Common myeloid progenitor, CD34-positive (primary cell): ENCODE results near the gene BAG5.

ENCODE experiments used
- CTCF ChIA-PET: fragments of 350-600 bp; sonication (Branson Sonifier 250); formaldehyde crosslinking; loops from one replicate; lab custom pipeline; 2021; ENCODE audit warnings: antibody characterized with exemption; lab: Charles Lee
- POLR2A ChIA-PET: fragments of 350-600 bp; sonication (Branson Sonifier 250); formaldehyde crosslinking; loops from one replicate; lab custom pipeline; 2021; ENCODE audit warnings: antibody characterized with exemption; lab: Charles Lee
- DNase-seq, 3 donors: peaks; one replicate each; pipeline versions ENCODE4 v3.0.0 to v3.0.0-alpha.2; 2013
- H3K27ac ChIP-seq, 2 experiments: 1 replicate in 1 of 2; 2 replicates in 1 of 2; pipeline ENCODE4 v1.7.0; 2013; ENCODE audit warnings: inconsistent platforms in 2 of 2, low read length in 2 of 2, mild to moderate bottlenecking in 2 of 2, low read depth in 1 of 2, moderate library complexity in 1 of 2; ENCODE audit not compliant: severe bottlenecking in 2 of 2, insufficient read depth in 1 of 2, poor library complexity in 1 of 2
- H3K27me3 ChIP-seq, 5 experiments: replicated peaks in 2 of 5; 1 replicate in 3 of 5; 2 replicates in 2 of 5; pipeline versions ENCODE4 v1.6.1 to v1.7.0; 2013; ENCODE audit warnings: low read length in 4 of 5, mild to moderate bottlenecking in 2 of 5, moderate library complexity in 2 of 5, inconsistent platforms in 1 of 5; ENCODE audit not compliant: insufficient read depth in 5 of 5, control insufficient read depth in 4 of 5
- H3K36me3 ChIP-seq, 4 experiments: 1 replicate in 2 of 4; 2 replicates in 2 of 4; pipeline versions ENCODE4 v1.6.1 to v1.7.0; 2013; ENCODE audit warnings: low read length in 3 of 4, control low read depth in 1 of 4, mild to moderate bottlenecking in 1 of 4; ENCODE audit not compliant: control insufficient read depth in 4 of 4, insufficient read depth in 4 of 4
- H3K4me1 ChIP-seq, 4 experiments: 1 replicate in 3 of 4; 2 replicates in 1 of 4; pipeline versions ENCODE4 v1.6.1 to v1.7.1; 2013; ENCODE audit warnings: low read length in 3 of 4, mild to moderate bottlenecking in 3 of 4, control low read depth in 1 of 4, inconsistent platforms in 1 of 4, moderate library complexity in 1 of 4; ENCODE audit not compliant: control insufficient read depth in 4 of 4, insufficient read depth in 4 of 4; ENCODE audit errors: control extremely low read depth in 1 of 4
- H3K4me3 ChIP-seq, 7 experiments: 1 replicate in 4 of 7; 2 replicates in 3 of 7; pipeline versions ENCODE4 v1.5.1 to v1.7.0; 2013; ENCODE audit warnings: mild to moderate bottlenecking in 7 of 7, low read length in 6 of 7, moderate library complexity in 6 of 7, inconsistent platforms in 2 of 7, low read depth in 2 of 7, control low read depth in 1 of 7; ENCODE audit not compliant: insufficient read depth in 4 of 7, control insufficient read depth in 1 of 7; ENCODE audit errors: extremely low read depth in 1 of 7
- H3K9me3 ChIP-seq, 5 experiments: 1 replicate in 4 of 5; 2 replicates in 1 of 5; pipeline versions ENCODE4 v1.6.1 to v1.7.1; 2013; ENCODE audit warnings: low read length in 4 of 5, mild to moderate bottlenecking in 2 of 5, inconsistent platforms in 1 of 5, low read depth in 1 of 5, moderate library complexity in 1 of 5; ENCODE audit not compliant: control insufficient read depth in 4 of 5, insufficient read depth in 2 of 5; ENCODE audit errors: control extremely low read depth in 1 of 5
- WGBS: methylation state at CpG from one replicate; pipeline ENCODE4 v1.1.5; 2013; ENCODE audit not compliant: insufficient coverage; 5-methylcytosine and 5-hydroxymethylcytosine counted together

Gene BAG5

GRCh38 chr14:103535081-103535890, 27.2 kb downstream of the BAG5 start:
- Histone ChIP-seq H3K27me3 (peaks cover 0 to 20% (median under 1%) of the 10 kb centered on the region in 5 experiments), H3K4me1 (peaks cover 0 to 6% (median 3%) of the 10 kb centered on the region in 4 experiments), H3K4me3 (no peak overlapping the region), H3K36me3 (peaks cover 0 to 46% (median 20%) of the 10 kb centered on the region in 4 experiments), H3K9me3 (no peaks in the 10 kb centered on the region), H3K27ac (no peak overlapping the region)
- ChIA-PET POLR2A (interaction anchor here (0.6 kb wide), 1 partner anchor 1056 kb away, joined by 3 read pairs; no protein-coding TSS in a partner anchor), CTCF (interaction anchor here (1.4 to 1.6 kb wide), 2 partner anchors 10 to 17 kb away, joined by 6 to 7 read pairs; no protein-coding TSS in a partner anchor)
- DNase-seq: no peak
- 98% methylated on average over 19 of the region's 21 CpGs for WGBS

DNA sequence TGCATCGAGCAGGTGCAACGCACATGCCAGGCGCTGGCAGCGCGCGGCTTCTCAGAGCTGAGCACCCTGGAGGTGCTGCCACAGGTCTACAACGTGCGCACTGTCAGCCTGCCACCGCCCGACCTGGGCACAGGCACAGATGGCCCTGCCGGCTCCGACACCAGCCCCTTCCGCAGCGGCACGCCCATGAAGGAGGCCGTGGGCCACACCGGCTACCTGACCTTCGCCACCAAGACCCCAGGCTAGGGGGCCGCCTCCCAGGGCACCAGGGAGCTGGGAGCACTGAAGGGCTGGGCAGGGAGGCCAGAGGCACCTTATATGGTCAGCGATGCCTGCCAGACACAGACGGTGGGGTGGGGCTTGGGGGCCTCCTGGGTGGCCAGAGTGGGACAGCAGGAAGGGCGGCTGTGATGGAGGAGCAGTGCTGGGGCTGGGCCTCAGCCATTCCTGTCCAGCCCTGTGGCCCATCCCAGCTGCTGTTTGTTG, 27.8 kb downstream of the BAG5 start:
- no peak overlapping the region for H3K27ac ChIP-seq
- ChIA-PET POLR2A (no interaction called here), CTCF (interaction anchor here (0.5 to 1.6 kb wide), 4 partner anchors 10 to 57 kb away, joined by 3 to 7 read pairs (median 4); no protein-coding TSS in a partner anchor)
- peaks cover 0 to 15% (median 0%) of the 10 kb centered on the region in 5 experiments for H3K27me3 ChIP-seq
- peaks cover 0 to 12% (median 10%) of the 10 kb centered on the region in 4 experiments for H3K4me1 ChIP-seq
- H3K4me3 ChIP-seq: no peak overlapping the region
- WGBS: 96% methylated on average over 18 of the region's 22 CpGs
- H3K36me3 ChIP-seq: peaks cover 0 to 49% (median 20%) of the 10 kb centered on the region in 4 experiments
- no peak for DNase-seq
- H3K9me3 ChIP-seq: no peaks in the 10 kb centered on the region

GRCh38 chr14:103533999-103534575, 28.4 kb downstream of the BAG5 start:
- H3K27ac ChIP-seq: no peak overlapping the region
- H3K36me3 ChIP-seq: peaks cover 0 to 49% (median 20%) of the 10 kb centered on the region in 4 experiments
- H3K9me3 ChIP-seq: no peaks in the 10 kb centered on the region
- POLR2A ChIA-PET: no interaction called here
- H3K27me3 ChIP-seq: peaks cover 0 to 11% (median 0%) of the 10 kb centered on the region in 5 experiments
- CTCF ChIA-PET: interaction anchor here (0.5 to 2.2 kb wide), 5 partner anchors 9 to 58 kb away, joined by 3 to 7 read pairs (median 4); no protein-coding TSS in a partner anchor
- DNase-seq: no peak
- WGBS: 95% methylated on average over 25 of the region's 25 CpGs
- peaks cover 0 to 18% (median 14%) of the 10 kb centered on the region in 4 experiments for H3K4me1 ChIP-seq
- no peak overlapping the region for H3K4me3 ChIP-seq

DNA sequence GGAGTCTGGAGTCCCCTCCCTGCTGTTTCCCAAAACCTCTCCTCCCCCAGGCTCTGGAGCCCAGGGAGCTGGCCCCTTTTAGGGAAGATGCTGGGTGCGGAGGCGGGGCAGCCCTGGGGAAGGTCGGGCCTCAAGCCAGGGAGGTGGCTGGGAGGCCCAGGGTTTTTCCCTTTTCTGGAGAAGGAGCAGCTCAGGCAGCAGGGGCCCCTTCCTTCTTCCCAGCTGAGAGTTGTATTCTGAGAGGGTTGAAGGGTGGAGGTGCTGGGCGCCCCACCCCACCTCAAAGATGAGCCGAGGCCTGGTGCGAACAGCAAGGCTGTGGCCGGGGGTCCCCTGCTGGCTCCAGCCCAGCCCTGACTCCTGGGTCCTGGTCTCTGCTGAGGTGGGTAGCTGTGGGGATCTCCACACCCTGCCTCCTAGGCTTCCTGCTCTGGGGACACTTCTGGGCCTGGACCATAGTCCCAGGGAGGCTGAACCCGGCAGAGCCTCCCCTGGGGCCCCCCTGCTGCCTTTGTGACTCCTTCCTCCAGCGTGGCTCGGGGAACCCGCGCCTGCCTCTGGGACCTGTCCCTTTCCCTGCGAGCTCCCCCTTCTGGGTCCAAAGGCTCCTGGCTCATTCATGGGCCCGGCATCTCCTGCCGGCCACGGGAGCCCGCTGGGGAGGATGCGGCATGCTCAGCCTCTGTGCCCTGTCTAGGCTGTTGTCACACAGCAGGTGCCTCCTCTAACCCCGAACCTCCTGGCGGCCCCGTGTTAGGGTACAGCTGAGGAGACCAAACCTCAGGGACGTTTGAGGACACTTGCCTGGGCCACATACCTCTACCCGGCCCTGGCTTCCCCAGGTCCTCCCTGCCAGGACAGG, 29.1 kb downstream of the BAG5 start:
- WGBS: 96% methylated on average over 16 of the region's 23 CpGs
- H3K4me3 ChIP-seq: no peak overlapping the region
- DNase-seq: no peak
- peaks cover 0 to 4% (median 0%) of the 10 kb centered on the region in 5 experiments for H3K27me3 ChIP-seq
- peaks cover 0 to 49% (median 20%) of the 10 kb centered on the region in 4 experiments for H3K36me3 ChIP-seq
- peaks cover 0 to 21% (median 18%) of the 10 kb centered on the region in 4 experiments for H3K4me1 ChIP-seq
- no peaks in the 10 kb centered on the region for H3K9me3 ChIP-seq
- ChIA-PET POLR2A (no interaction called here), CTCF (interaction anchor here (1.1 to 2.2 kb wide), 5 partner anchors 9 to 29 kb away, joined by 3 to 7 read pairs (median 4); no protein-coding TSS in a partner anchor)
- no peak overlapping the region for H3K27ac ChIP-seq

DNA sequence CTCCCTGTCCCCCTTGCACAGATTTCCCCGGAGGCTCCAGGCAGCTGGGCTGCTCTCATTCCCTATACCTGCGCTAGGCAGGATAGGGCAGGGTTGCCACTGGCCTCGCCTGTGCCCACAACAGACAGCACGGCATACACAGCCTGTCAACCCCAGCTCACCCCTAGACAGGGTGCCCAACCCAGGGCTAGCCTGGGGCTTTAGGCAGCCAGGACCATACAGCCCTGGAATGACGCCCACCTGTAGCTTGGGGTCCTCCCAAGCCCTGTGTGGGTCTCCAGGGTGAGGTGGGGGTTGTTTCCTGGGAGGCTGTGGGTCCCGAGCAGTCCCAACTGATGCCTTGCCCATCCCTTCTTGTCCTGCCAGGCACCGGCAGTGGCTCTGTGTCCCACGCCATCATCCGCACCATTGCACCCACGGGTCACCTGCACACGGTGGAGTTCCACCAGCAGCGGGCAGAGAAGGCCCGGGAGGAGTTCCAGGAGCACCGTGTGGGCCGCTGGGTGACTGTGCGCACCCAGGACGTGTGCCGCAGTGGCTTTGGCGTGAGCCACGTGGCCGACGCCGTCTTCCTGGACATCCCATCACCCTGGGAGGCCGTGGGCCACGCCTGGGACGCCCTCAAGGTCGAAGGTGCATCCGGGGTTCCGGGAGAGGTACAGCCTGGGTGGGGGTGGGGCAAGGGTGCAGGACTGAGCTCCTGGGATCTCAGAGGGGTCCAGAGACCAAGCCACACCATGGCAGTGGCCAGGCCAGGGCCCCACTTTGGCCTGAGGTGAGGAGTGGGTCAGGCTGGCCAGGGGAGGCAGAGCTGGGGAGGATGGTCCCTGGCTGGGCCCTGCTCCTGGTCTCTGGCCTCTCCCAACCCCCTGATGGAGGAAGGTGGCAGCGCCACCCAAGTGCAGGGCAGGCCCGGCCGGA, 30.0 kb downstream of the BAG5 start:
- Histone ChIP-seq H3K4me1 (peaks cover 0 to 30% (median 24%) of the 10 kb centered on the region in 4 experiments), H3K9me3 (no peaks in the 10 kb centered on the region), H3K27ac (no peak overlapping the region), H3K4me3 (no peak overlapping the region), H3K36me3 (peaks cover 0 to 49% (median 20%) of the 10 kb centered on the region in 4 experiments), H3K27me3 (no peaks in the 10 kb centered on the region)
- 97% methylated on average over 27 of the region's 32 CpGs for WGBS
- no peak for DNase-seq
- ChIA-PET CTCF (interaction anchor here (0.5 to 5.4 kb wide), 6 partner anchors 11 to 28 kb away, joined by 3 to 46 read pairs (median 4); no protein-coding TSS in a partner anchor), POLR2A (no interaction called here)
